SW480 (cell line): ENCODE results near the gene C19orf47.

Experiments used
- DNase-seq: peaks from one replicate; pipeline ENCODE4 v3.0.0-alpha.2; 2016; ENCODE audit warnings: low spot score

The C19orf47 gene

GRCh38 chr19:40348125-40348913 lies at the start of gene C19orf47, which contains the start of gene PLD3:
C19orf47 (minus strand) TSS chr19:40348397; CDS start chr19:40341857, 6,540 bp downstream.
PLD3 (plus strand) TSS chr19:40348695; CDS start chr19:40366484, 17,789 bp downstream.
- DNase-seq: peak; percentile 99

DNA sequence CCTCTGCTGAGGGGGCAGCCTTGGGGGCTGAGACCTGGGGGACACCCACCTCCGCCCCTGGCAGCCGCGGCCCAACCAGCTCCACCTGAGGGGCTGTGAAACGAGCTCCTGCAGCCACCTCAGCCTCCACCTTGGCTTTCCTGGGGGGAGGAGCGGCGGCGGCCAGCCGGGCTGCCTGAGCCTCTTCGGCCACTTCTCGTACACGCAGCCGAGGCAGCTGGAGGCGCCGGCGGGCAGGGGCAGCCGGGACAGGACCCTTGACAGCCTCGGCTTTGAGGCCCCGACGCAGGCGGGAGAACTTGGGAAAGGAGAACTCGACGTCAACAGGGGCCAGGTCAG lies 49.3 kb upstream of the C19orf47 start:
- DNase-seq: no peak

- no peak for DNase-seq
Measured at GRCh38 chr19:40396886-40397567, 48.8 kb upstream of the C19orf47 start.

- DNase-seq: no peak
Measured at GRCh38 chr19:40395956-40396355, 47.8 kb upstream of the C19orf47 start.

DNA sequence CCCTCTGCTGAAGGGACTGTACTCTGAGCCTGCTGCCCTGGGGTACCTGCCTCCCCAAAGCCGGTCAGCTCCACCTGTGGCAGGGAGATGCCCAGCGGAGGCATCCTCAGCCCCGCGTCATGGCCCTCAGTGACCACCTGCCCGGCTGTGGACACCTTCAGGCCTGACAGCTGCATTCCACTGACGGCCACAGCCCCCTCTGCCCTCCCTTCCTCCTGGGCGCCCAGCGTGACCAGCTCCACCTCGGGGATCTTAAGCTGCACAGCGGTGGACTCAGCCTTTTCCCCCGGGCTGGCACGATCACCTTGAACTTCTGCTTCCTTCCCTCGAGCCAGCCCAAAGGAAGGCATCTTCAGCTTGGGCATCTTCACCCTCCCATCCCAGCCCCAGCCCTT lies 46.6 kb upstream of the C19orf47 start:
- no peak for DNase-seq

DNA sequence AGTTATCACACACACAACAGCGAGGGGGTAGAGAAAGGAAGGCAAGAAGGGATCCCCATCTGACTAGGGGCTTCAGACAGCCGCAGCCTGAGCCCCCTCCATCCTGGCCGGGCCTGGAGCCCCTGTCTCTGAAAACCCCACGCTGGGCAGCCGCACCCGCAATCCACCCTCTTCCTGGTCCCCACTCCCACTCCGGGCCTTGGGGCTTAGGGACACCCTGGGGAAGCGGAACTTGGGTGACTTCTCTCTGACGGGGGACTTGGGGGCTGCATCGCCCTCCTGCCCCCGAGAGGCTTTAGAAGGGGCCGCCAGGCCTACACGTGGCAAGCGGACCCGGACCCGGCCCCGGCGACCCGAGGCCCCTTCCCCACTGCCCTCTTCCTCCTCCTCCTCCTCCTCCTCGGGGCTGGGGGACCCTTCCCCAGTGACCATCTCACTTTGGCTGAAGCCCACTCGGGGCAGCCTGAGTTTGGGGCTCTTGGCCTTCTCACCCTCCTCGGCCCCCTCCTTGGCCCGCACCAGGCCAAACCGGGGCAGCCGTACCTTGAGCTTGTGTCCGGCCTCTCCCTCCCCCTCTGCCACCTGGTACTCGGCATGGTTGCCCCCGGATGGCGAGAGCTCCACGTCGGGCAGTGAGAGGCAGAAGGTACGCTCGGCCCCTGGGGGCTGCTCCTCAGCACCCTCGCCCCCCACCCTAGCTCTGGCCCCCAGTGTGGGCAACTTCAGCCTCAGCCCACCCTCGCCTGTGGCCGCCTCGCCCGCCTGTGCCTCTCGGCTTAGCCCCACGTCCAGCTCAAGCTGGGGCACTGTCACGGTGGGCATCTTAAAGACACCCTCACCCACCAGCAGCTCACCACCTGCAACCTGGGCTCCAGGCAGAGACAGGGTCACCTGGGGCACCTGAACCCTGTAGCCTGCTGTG lies 46.0 kb upstream of the C19orf47 start:
- DNase-seq: no peak

GRCh38 chr19:40392894-40393517 lies 44.8 kb upstream of the C19orf47 start:
- peak; percentile 33 for DNase-seq

GRCh38 chr19:40392123-40392522 lies 43.9 kb upstream of the C19orf47 start:
- no peak for DNase-seq

DNA sequence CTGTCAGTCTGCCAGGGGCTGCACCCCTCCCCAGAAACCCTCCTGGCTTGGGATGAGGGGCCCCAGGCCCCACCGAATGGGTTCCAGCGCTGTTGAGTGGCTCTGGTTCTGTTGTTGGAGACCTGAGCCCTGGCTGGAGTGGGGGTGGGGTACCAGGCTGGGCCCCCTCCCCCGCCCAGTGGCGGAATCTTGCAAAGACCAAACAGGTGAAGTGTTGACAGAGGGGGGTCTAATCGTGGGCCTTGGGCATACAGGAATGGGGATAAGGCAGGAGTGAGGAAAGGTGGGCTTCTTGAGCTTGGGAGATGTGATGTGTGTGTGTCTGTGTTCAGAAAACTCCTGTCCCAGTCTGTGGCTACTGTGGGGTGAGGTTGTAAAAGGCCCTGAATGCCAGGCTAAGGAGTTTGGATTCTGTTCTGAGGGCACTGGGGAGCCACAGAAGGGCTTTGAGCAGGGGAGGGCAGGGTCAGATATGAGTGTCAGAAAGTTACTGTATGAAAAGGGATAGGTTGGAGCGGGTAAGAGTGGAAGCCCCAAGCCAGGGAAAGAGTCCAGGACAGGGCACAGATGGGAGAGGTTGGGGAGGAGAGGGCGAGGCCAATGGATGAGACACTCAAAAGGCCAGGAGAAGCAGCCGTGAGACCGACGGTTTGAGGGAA lies 42.0 kb upstream of the C19orf47 start, which contains the start of gene HIPK4:
HIPK4 (minus strand) TSS at position 98 of the 659 bp plus-strand sequence. CDS start 279 bp downstream, outside the sequence.
- DNase-seq: no peak

GRCh38 chr19:40389404-40390083 lies 41.3 kb upstream of the C19orf47 start:
- DNase-seq: no peak

DNA sequence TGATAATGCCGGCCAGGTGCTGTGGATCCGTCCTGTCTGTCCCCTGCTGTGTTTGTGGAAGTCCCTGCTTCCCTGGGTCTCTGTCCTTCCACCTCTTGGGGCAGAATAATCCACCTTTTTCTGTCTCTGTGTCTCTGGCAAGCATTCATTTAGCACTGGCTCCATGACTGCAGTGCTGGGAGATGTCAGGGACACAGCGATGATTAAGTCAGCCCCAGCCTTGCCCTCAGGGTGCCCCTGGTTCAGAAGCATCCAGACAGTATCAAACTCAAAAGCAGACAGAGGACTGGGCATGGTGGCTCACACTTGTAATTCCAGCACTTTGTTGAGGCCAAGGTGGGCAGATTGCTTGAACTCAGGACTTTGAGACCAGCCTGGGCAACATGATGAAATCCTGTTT lies 40.3 kb upstream of the C19orf47 start:
- no peak for DNase-seq

DNA sequence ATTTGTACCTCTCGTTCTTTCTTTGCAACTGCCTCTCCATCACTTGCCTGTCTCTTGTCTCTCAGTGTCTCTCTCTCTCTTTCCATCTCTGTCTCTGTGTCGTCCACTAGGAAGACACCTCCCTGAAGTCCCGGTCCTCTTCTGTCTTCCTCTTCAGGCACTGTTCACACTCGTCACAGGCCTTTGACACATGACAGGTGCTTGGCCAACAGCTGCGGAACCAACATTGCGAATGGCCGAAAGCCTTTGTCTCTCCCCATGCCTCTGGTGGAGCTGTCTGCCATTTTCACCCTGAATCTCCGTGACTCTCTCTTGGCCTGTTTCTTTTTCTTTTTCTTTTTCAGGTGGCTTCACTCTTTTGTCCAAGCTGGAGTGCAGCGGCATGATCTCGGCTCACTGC lies 39.0 kb upstream of the C19orf47 start:
- DNase-seq: no peak

DNA sequence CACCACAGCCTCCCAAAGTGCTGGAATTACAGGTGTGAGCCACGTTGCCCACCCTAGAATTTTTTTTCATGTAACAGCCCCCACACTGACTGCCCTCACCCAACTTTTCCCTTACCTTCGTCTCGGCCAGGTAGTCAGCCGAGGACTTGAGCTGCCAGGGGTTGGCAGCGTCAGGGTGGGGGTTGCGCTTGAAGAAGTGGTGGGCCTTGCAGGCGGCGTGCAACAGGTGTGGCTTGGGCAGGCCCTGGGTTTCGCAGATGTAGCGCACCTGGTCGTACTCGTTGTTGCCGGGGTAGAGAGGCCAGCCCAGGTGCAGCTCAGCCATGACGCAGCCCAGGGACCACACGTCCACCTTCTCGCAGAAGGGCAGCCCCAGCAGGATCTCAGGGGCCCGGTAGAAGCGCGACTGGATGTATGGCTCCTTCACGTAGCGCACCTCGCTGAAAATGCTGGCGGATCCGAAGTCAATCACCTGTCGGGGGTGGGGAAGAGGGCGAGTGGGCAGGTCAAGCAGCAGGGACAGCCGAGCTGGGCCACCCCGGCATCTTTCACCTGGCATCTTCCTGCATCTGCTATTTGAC lies 35.6 kb upstream of the C19orf47 start:
- DNase-seq: no peak

DNA sequence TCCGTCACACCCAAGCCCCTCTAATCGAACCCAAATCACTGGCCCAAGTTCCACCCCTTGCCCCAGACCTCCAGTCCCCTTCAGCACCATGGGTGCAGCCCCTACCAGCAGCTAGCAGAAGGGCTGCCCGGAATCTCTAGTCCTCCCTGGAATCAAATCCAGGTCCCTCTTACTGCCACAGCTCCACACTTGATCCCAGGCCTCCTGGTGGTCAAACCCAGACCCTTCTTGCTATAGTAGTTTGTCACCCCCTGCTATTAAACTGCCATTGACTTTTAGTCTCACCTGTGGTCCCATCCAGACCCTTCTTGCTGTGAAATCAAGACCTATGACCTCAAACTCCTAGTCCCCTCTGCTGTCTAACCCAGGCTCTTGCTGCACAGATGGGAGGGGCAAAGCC lies 33.1 kb upstream of the C19orf47 start:
- no peak for DNase-seq

GRCh38 chr19:40380199-40381037 lies 32.2 kb upstream of the C19orf47 start:
- no peak for DNase-seq

DNA sequence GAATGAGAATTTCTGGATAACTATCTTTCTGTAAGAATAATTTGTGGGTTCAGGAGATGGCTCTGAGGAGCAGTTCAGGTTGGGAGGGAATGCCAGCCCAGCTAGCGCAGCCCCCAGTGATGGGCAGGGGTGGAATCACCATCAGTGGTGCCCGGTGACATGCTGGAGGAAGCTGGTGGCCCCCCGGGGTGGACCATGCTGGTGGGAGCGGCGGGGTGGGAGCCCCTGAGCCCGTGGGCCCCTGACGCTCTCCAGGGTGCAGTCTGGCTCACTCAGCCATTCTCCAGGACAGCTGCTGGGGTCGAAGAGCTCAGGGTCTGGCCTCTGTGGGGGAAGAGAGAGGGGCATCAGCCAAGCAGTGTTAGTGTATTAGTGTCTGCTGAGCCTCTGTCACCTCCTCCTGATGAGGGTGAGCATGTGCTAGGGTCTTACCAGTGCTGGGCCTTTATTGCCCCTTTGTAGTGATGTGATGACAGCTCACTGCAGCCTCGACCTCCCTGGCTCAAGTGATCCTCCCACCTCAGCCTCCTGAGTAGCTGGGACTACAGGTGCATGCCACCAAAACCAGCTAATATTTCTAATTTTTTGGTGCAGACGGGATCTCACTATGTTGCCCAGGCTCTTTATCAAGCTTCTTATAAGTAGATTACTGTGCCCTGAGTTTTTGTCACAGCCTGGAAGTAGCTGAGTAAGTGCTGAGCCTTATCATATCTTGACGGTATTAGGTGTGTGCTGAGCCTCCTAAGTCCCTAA lies 31.4 kb upstream of the C19orf47 start:
- DNase-seq: no peak

DNA sequence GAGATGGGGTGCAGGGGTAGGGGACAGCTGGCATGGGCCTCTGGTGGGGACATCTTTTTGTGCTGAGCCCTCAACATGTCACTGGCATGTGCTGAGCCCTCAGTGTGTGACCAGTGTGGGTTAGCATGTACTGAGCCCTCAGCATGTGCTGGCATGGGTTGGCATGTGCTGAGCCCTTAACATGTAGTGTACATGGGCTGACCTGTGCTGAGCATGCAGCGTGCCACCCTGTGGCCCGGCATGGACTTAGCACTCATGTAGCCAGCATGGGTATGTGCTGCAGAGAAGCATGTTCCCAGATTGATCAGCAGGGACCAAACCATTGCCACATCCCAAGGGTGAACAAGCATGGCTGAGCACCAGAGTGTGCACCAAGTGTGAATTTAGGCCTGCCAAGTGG lies 30.3 kb upstream of the C19orf47 start:
- no peak for DNase-seq

- DNase-seq: no peak
Measured at GRCh38 chr19:40377876-40378385, 29.7 kb upstream of the C19orf47 start.
